Medulla oblongata (tissue), 1 donor: ENCODE data around the gene MARK2.
"Not testable (repeated sequence)": the region's sequence is repeated elsewhere in the genome, so short reads cannot be mapped to it uniquely, and the experiment has no call there.

Experiments
- DNase-seq: peaks from one replicate; pipeline ENCODE4 v3.0.0-alpha.2; 2015; ENCODE audit errors: extremely low spot score

The MARK2 gene

DNA sequence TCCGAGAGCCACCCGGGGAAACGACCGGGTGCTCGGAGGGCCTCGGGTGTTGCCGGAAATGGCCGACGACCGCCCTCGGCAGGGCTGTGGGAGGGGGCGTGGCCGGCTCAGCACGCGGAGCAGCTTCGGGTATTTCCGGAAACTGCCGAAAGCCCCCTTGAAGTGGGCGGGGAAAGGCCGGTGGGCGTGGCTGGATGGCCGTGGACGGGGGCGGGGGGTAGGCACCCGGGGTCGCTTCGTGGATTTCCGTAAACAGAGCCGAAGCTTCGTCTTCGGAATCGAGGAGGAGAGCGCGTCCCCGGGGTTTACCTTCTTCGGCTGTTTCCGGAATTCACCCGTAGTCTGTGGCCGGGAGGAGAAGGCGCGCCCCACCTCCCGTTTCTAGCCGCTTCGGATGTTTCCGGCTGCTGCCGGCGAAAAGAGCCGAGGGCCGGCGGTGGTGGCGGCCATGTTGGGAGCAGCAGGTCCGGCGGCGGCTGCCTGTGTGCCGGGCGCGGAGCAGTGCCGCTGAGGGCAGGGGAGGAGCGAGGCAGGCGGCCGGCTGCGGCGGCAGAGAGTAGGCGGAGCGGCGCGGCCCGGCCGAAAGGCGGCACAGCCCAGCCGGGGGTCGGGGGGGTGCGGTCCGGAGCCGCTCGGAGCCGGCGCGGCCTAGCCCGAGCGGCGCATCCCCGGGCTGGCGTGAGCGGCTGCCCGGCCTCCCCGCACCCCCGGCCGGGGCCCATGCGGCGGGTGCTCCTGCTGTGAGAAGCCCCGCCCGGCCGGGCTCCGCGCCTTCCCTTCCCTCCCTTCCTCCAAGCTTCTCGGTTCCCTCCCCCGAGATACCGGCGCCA is at the start of gene MARK2:
Gene MARK2 (plus strand): TSS at position 433 of the 830 bp plus-strand sequence. CDS start 397 bp downstream, at position 830.
- peak; percentile 99 for DNase-seq

DNA sequence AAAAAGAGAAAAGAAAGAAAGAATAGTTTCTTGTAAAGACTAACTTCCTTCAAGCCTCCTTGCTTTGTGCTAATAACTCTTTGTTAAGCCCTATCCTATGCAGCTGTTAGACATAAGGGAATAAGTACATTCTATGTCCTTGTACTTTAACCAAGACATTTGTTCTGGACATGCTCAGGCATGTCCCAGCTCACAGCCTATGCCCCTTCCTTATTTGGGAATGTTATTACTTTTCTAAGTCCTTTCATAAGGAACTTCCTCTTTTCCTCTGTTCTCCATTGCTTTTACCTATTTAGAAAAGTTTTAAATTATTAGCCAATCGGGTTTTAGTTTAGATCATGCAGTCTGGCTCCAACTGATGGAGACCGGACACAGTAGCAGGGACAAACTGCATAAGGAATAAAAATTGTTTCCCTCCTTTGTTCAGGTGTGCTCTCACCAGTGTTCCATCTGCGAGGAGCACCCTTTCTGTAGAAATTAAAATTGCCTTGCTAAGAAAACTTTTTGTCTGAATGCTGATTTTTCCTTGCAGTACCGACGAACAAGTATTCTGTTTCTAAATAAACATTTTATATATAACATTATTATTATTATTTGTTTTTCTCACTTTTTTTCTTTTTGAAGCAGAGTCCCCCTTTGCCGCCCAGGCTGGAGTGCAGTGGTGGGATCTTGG is 47.3 kb upstream of the MARK2 start:
- DNase-seq: no peak

DNA sequence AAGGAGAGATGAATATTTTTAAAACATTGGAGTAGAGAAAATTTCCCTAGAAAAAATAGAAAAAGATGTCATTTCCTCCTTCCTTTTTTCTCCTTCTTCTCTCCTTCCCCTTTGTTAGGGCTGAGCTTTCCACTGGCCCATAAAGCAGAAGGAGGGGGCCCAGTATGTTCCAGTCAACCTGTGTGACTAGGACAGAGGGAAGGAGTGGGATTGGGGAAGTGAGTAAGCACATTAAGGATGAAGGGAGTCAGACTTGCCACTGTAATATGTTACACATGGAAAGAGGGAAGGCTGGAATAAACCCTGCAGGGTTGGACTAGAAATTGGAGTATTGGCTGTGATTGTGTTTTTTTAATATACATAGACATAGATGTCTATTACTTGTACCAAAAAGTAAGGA is 45.7 kb upstream of the MARK2 start:
- DNase-seq: no peak

DNA sequence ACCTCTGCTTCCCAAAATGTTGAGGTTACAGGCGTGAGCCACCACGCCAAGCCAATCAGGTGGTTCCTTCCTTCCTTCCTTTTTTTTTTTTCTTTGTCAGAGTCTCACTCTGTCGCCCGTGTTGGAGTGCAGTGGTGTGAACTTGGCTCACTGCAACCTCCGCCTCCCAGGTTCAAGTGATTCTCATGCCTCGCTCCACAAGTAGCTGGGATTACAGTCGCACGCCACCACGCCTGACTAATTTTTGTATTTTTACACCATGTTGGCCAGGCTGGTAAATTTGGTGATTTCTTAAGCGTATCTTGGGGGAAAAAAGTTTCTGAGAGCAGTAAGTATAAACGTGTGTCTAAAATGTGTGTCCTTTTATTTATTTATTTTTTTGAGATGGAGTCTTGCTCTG is 43.8 kb upstream of the MARK2 start:
- no peak for DNase-seq

DNA sequence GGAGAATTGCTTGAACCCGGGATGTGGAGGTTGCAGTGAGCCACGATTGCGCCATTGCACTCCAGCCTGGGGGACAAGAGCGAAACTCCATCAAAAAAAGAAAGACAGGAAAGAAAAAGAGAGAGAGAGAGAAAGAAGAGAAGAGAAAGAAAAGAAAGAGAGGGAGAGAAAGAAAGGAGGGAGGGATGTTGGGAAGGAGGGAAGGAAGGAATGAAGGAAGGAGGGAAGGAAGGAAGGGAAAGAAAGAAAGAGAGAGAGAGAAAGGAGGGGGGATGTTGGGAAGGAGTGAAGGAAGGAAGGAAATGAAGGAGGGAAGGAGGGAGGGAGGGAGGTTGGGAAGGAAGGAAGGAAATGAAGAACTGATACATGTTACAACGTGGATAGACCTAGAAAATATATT is 38.0 kb upstream of the MARK2 start:
- DNase-seq: no peak

DNA sequence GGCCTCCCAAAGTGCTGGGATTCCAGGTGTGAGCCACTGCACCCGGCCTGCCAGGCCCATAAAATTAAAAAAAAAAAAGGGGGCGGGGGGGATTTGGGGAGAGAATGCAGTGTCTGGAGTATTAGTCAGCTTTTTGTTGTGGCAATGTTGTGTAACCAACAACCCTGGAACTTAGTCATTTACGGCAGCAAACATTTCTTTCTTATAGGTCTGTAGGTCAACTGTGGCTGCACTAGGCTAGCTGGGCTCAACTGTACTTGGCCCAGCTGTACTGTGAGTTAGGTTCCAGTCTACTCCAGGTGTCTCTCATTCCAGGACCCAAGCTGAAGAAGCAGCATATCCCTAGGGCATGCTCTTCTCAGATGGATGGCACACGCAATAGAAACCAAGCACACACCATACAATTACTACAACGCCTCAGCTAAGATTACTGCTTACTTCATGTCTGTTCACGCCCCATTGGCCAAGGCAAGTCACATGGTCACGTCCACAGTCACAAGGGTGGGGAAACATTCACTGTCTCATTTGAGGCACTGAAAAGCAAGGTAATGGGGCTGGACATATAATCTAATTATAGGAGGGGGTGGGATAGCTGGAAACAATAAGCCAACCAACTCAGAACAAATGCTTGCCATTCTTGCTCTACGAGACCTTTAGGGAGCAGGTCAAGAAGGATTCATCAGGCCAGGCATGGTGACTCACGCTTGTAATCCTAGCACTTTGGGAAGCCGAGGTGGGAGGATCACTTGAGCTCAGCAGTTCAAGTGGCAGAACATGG is 36.1 kb upstream of the MARK2 start:
- no peak for DNase-seq

DNA sequence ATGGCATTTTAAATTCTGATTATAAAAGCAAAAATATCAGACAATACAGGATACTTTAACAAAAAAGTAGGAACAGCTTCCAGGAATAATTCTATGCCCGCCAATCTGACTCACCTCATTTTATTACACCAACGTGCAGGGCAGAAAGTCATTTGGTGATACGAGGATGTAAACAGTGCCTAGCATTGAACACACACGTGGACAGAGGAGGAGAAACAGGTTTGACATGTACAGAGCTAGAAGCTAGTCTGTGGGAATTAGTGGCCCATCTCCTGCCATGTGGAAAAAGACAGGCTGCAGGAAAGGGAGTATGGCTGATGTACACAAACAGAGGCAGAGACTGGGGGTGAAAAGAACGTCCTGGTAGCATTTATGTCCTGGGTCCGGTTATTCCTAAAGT is 34.7 kb upstream of the MARK2 start:
- no peak for DNase-seq

DNA sequence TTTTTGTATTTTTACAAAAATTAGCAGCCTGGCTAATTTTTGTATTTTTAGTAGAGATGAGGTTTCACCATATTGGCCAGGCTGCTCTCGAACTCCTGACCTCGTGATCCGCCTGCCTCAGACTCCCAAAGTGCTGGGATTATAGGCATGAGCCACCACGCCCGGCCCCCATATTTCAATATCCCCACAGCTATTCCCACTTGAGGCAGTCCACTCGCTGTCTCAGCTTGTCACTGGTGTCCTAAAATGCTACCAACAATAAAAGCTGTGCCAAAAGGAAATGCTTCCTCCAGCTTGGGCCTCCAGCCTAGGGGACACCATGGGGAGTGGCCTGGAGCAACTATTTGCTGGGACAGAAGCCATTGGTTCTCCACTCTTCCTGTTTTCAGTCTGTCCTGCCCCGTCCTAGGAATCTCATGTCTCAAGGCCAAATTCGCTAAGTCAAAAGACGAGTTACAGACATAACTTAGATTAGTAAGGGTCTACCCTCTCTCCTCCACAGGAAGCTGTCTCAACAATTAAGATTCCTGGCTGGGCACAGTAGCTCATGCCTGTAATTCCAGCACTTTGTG is 33.0 kb upstream of the MARK2 start:
- no peak for DNase-seq

DNA sequence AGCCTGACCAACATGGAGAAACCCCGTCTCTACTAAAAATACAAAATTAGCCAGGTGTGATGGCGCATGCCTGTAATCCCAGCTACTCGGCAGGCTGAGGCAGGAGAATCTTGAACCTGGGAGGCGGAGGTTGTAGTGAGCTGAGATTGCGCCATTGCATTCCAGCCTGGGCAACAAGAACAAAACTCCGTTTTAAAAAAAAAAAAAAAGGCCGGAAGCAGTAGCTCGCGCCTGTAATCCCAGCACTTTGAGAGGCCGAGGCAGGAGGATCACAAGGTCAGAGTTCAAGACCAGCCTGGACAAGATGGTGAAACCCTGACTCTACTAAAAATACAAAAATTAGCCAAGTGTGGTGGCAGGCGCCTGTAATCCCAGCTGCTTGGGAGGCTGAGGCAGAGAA is 28.5 kb upstream of the MARK2 start:
- not testable (repeated sequence) for DNase-seq

DNA sequence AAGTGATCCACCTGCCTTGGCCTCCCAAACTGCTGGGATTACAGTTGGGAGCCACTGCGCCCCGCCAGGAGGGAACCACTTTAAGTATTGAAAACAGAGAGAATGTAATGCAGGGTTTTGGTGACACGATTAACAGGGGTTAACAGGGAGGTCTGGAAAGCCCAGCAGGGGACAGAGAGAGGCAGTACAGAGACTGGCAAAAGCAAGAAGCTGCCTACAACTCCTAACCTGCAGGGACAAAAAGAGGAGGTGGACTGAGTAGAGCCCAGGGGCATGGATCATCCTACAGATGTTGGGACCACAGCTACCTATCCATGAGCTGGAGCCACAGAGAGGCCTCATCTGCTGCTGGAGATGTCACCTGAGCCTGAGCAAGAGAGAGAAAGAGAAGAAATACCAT is 27.4 kb upstream of the MARK2 start:
- no peak for DNase-seq

DNA sequence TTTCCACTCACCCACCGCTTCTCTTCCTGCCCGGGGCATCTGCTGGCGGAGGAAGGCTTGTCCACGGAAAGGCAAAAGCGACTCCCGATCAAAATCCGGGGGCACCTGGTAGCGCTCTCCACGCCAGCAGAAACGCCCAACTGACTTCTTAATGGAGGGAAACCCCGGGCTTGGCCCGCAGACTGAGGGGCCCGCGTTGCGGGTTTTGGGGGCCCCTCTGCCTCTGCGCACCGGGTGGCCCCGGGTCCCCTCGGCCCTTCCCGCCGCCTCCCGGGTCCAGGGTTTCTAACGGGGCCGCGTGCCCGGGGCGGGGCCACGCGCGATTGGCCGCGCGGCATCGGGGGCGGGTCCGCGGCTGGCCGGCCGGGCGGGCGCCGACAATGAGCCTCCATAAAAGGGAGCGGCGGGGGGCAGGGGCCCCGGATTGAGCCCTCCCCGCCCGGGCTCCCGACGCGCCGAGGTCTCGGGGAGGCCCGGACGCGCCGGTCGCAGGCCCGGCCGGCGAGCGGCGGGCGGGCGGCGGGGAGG is 25.8 kb upstream of the MARK2 start, which contains the start of gene SPINDOC:
Gene SPINDOC (plus strand): TSS at position 422 of the 528 bp plus-strand sequence. CDS start 231 bp downstream, outside the sequence.
- DNase-seq: peak; percentile 87

DNA sequence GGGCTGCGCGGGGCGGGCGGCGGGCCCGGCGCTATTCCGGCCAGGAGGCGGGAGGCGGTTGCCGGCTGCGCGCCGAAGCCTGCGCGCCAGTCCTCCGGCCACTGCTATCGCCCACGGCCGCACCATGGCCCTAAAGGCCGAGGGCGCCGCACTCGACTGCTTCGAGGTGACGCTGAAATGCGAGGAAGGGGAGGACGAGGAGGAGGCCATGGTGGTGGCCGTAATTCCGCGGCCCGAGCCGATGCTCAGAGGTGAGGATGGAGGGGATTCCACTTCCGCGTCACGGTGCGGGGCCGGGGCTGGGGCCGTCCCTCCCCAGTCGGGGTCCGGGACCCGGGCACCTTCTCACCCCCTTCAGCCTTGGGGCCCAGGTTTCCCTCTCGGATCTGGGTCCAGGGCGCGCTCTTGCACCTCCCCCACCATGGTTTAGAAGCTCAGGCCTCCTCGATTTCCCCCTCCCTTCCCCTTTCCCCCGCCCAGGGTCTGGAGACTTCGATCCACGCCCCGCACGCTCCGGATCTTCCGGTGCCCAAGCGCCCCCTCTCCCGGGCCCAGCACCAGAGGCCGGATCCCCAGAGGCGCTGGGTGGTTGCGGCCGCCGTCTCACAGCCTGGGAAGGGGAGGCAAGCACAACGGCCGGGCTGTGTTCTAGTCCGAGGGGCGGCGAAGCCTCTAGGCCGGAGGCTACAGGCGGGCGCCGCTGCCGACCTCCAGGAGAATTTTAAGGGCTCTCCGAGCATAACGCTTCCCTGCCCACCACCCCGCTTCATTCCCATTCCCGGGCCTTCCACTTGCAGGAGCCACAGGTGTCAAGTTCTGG is 25.1 kb upstream of the MARK2 start:
- peak; percentile 69 for DNase-seq

DNA sequence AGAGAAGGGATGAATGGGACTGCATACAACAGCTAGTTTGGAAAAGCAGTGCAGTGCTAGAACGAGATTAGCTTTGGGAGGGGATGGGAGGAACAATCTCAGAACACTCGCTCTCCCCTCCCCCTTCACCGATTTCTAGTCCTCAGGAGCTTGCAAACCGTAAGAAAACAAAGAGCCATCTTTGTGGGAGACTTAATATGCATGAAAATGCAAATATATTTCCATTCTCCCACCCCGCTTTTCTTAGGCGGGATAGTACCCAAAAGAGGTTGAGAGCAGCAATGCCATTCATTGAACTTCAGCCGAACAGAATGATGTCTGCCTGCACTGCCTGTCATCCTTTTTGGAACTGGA is 24.6 kb upstream of the MARK2 start:
- DNase-seq: no peak

DNA sequence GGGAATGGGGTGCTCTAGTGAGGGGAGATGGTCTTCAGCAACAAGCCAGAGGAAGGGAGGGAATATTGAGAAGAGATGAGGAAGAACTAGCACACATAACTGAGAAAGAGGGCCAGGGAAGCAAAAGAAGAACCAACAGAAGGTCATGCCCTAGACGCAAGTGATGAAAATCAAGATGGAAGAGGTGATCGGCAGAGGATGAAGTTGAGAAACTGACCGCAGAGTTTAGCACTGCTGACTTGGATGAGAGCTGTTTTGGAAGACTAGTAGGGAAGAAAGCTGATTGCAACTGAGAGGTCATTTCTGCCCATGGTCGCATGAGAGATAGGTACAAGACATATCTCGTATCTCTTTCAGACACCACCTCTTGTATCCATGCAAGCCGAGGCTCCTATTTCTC is 22.7 kb upstream of the MARK2 start:
- DNase-seq: no peak

DNA sequence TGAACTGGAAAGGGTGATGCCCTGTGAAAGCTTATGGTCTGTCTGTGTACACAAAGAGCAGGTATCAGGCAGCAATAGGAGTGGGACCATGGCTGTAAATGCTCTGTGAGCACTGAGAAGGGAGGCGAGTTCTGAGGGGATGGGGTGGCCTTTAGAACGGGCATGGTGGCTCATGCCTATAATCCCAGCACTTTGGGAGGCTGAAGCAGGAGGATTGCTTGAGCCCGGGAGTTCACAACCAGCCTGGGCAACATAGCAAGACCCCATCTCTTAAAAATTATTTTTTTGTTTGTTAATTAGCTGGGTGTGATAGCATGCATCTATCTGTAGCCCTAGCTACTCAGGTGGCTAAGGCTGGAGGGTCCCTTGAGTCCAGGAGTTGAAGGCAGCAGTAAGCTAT is 22.2 kb upstream of the MARK2 start:
- no peak for DNase-seq

DNA sequence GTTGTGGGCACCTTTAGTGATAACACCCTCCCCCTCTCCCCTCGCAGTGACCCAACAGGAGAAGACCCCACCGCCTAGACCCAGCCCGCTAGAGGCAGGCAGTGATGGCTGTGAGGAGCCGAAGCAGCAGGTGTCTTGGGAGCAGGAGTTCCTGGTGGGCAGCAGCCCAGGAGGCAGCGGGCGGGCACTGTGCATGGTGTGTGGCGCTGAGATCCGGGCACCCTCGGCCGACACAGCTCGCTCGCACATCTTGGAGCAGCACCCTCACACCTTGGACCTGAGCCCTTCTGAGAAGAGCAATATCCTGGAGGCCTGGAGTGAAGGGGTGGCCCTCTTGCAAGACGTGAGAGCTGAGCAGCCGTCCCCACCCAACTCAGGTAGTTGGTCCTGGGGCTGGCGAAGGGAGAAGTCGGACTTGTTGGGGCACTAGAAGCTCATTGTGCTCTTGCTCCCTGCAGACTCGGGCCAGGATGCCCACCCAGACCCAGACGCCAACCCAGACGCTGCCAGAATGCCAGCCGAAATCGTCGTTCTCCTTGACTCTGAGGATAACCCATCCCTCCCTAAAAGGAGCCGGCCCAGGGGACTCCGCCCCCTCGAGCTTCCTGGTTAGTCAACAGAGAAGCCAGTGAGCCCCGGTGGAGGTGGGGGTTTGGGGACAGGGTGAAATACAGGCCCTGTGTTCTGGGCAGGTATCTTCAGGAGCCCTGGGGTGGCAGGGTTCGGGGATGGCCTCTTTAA is 21.0 kb upstream of the MARK2 start:
- DNase-seq: no peak

DNA sequence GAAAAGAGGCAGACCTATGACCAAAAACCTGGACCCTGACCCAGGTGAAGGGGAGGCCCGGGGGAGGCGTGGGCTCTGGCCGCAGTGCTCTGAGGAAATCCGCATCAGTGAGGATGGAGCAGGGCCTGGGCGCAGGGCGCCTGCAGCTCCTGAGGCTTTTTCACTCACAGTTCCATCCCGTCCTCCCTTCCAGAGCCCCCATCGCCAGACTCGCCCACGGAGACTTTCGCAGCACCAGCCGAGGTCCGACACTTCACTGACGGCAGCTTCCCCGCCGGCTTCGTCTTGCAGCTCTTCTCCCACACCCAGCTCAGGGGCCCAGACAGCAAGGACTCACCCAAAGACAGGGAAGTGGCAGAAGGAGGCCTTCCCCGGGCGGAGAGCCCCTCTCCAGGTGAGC is 20.3 kb upstream of the MARK2 start:
- no peak for DNase-seq

DNA sequence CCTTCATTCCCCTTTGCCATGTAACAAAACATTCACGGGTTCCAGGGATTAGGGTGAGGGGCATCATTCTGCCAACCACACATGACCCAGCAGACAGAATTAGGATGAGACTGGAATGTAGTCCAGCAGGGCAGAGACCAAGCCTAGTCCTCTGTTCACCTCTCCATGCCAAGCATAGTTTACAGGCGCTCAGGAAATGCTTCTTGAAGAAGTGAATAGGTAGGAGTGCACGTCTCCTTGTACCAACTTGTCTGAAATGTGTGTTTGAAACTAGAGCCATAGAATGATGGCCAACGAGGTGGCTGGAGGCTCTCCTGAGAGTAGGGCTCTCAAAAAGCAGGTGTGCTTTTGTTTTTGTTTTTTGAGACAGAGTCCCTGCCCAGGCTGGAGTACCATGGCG is 17.5 kb upstream of the MARK2 start:
- no peak for DNase-seq

DNA sequence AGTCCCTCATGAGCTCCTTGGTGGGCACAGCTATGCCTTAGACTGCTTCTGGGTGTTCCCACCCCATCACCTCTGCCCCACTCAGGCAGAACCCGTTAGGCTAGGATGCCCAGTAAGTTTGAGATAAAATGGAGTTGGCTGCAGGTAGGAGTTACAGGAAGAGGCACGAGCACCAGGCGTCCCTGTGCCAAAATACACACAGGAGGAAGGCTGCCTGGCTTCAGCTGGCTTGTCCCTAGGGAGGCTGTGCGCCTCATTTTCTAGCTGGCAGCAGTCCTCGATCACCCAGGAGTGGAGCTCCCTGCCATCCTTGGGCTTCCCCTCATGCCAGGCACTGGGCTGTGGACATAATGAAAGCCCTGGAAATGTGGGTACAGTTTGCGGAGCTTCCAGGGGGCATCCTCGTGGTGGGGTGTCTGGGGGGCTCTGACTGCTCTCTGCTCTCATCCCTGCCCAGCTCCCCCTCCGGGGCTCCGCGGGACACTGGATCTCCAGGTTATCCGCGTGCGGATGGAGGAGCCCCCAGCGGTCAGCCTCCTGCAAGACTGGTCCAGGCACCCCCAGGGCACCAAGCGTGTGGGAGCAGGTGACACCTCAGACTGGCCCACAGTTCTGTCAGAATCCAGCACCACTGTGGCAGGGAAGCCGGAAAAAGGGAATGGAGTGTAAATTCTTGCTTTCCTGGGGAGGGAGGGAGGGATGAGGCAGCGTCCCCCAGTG is 12.3 kb upstream of the MARK2 start:
- no peak for DNase-seq
